Neuronal stem cell (in vitro differentiated cells): ENCODE results near the gene INHBB.

Source experiments
- DNase-seq: peaks from one replicate; pipeline ENCODE4 v3.0.0-alpha.2; 2013; ENCODE audit warnings: low spot score
- H2AFZ ChIP-seq: one replicate; pipeline ENCODE4 v1.6.1; 2013; ENCODE audit warnings: mild to moderate bottlenecking, low read length, inconsistent platforms
- H2AK5ac ChIP-seq: 2 replicates; pipeline ENCODE4 v1.6.1; 2013; ENCODE audit warnings: low read depth, mild to moderate bottlenecking, inconsistent platforms, low read length, moderate library complexity, mixed read lengths
- H2BK120ac ChIP-seq: 2 replicates; pipeline ENCODE4 v1.6.1; 2013; ENCODE audit warnings: low read depth, mild to moderate bottlenecking, inconsistent platforms, low read length, moderate library complexity, mixed read lengths
- H2BK12ac ChIP-seq: one replicate; pipeline ENCODE4 v1.6.1; 2013; ENCODE audit warnings: low read length, inconsistent platforms
- H2BK15ac ChIP-seq: 2 replicates; pipeline ENCODE4 v1.6.1; 2013; ENCODE audit warnings: mild to moderate bottlenecking, low read length, inconsistent platforms, mixed read lengths
- H2BK5ac ChIP-seq: one replicate; pipeline ENCODE4 v1.6.1; 2013; ENCODE audit warnings: inconsistent platforms, mild to moderate bottlenecking, low read length, moderate library complexity
- H3K14ac ChIP-seq: one replicate; pipeline ENCODE4 v1.6.1; 2013; ENCODE audit warnings: low read length, inconsistent platforms
- H3K18ac ChIP-seq: 2 replicates; pipeline ENCODE4 v1.6.1; 2013; ENCODE audit warnings: low read length, inconsistent platforms
- H3K23ac ChIP-seq: 2 replicates; pipeline ENCODE4 v1.6.1; 2013; ENCODE audit warnings: low read depth, mild to moderate bottlenecking, mixed read lengths, low read length, inconsistent platforms; ENCODE audit not compliant: poor library complexity
- H3K27ac ChIP-seq: replicated peaks from 3 replicates; pipeline ENCODE4 v1.5.1; 2013; ENCODE audit warnings: low read length, inconsistent platforms
- H3K27me3 ChIP-seq, 3 experiments: 2 replicates each; pipeline ENCODE4 v1.6.1; 2013; ENCODE audit warnings: low read length in 3 of 3, mild to moderate bottlenecking in 2 of 3, inconsistent platforms in 1 of 3, low read depth in 1 of 3, mixed read lengths in 1 of 3, moderate library complexity in 1 of 3; ENCODE audit not compliant: control insufficient read depth in 3 of 3, insufficient read depth in 3 of 3
- H3K36me3 ChIP-seq, 2 donors: replicated peaks in 1 of 2; 2 replicates each; pipeline ENCODE4 v1.6.1; 2013; ENCODE audit warnings: low read length in 2 of 2; ENCODE audit not compliant: control insufficient read depth in 2 of 2, insufficient read depth in 2 of 2
- H3K4ac ChIP-seq: 2 replicates; pipeline ENCODE4 v1.6.1; 2013; ENCODE audit warnings: inconsistent platforms, mild to moderate bottlenecking, low read length, moderate library complexity
- H3K4me1 ChIP-seq, 2 donors: 1 replicate in 1 of 2; 2 replicates in 1 of 2; pipeline ENCODE4 v1.6.1; 2013; ENCODE audit warnings: low read length in 2 of 2, low read depth in 1 of 2; ENCODE audit not compliant: control insufficient read depth in 2 of 2, insufficient read depth in 1 of 2
- H3K4me2 ChIP-seq: one replicate; pipeline ENCODE4 v1.6.1; 2013; ENCODE audit warnings: mild to moderate bottlenecking, low read length, inconsistent platforms; ENCODE audit not compliant: insufficient read depth, poor library complexity, severe bottlenecking
- H3K4me3 ChIP-seq, 2 donors: 2 replicates each; pipeline ENCODE4 v1.5.1; 2013; ENCODE audit warnings: low read length in 2 of 2, mild to moderate bottlenecking in 2 of 2, inconsistent platforms in 1 of 2, moderate library complexity in 1 of 2
- H3K79me1 ChIP-seq: one replicate; pipeline ENCODE4 v1.6.1; 2013; ENCODE audit warnings: low read depth, mild to moderate bottlenecking, inconsistent platforms, low read length, moderate library complexity
- H3K9ac ChIP-seq: one replicate; pipeline ENCODE4 v1.6.1; 2013; ENCODE audit warnings: mild to moderate bottlenecking, low read depth, low read length, inconsistent platforms; ENCODE audit not compliant: poor library complexity
- H3K9me3 ChIP-seq, 2 donors: replicated peaks in 1 of 2; 2 replicates each; pipeline versions ENCODE3 to v1.6.1; 2013; ENCODE audit warnings: low read length in 2 of 2, mild to moderate bottlenecking in 2 of 2, inconsistent platforms in 1 of 2, low read depth in 1 of 2, mixed read lengths in 1 of 2, moderate library complexity in 1 of 2; ENCODE audit not compliant: control insufficient read depth in 2 of 2, insufficient read depth in 1 of 2
- H4K8ac ChIP-seq: one replicate; pipeline ENCODE4 v1.6.1; 2013; ENCODE audit warnings: low read depth, mild to moderate bottlenecking, inconsistent platforms, low read length, moderate library complexity
- H4K91ac ChIP-seq: one replicate; pipeline ENCODE4 v1.6.1; 2013; ENCODE audit warnings: low read length, low read depth, mild to moderate bottlenecking, inconsistent platforms; ENCODE audit not compliant: poor library complexity
- WGBS, 2 donors: extraction: QIAGEN DNeasy Blood & Tissue Kit; methylation state at CpG; one replicate each; pipeline ENCODE4 v1.1.7; 2013; ENCODE audit warnings: missing lambda C conversion rate in 2 of 2, mixed read lengths in 1 of 2; ENCODE audit not compliant: insufficient read length in 2 of 2, insufficient replicate concordance in 1 of 2; ENCODE audit errors: extremely low coverage in 2 of 2; 5-methylcytosine and 5-hydroxymethylcytosine counted together

Gene INHBB

DNA sequence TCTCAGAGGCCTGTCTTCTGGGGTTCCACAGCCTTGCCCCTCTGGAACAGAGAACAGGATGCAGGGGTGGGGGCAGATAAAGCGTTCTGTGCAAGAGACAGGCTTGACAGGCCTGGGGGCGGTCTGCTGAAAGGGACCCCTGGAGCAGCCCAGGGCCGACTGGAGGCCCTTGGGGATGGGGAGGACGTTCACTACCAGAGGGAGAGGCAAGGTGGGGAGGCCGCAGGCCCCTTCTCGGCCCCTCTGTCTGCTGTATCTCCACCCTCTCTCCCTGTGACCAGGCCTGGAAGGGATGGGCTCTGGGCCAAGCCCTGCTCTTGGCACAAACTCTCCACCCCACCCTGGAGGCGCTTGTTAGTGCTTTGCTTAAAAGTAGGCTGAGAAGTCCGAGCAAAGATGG lies 27.3 kb upstream of the INHBB start:
- no peak overlapping the region for H4K8ac ChIP-seq
- H3K27ac ChIP-seq, result no peak overlapping the region
- no peak overlapping the region for H3K9ac ChIP-seq
- peaks cover 0 to 79% (median 9%) of the 10 kb centered on the region in 3 experiments for H3K27me3 ChIP-seq
- H3K9me3 ChIP-seq, result no peaks in the 10 kb centered on the region
- H3K36me3 ChIP-seq, result no peaks in the 10 kb centered on the region
- no peak overlapping the region for H2BK15ac ChIP-seq
- H3K23ac ChIP-seq, result no peak overlapping the region
- no peak overlapping the region for H2AK5ac ChIP-seq
- H3K18ac ChIP-seq, result no peak overlapping the region
- no peaks in the 10 kb centered on the region for H3K4me1 ChIP-seq
- no peak overlapping the region for H2BK120ac ChIP-seq
- no peaks in the 10 kb centered on the region for H3K79me1 ChIP-seq
- no peak overlapping the region for H2BK5ac ChIP-seq
- WGBS, 2 donors, result no CpG with 5 or more reads among the region's 8 CpGs
- H3K4ac ChIP-seq, result no peak overlapping the region
- H3K14ac ChIP-seq, result no peak overlapping the region
- H2BK12ac ChIP-seq, result no peak overlapping the region
- H3K4me2 ChIP-seq, result no peak overlapping the region
- no peak overlapping the region for H2AFZ ChIP-seq
- DNase-seq, result no peak
- H4K91ac ChIP-seq, result no peak overlapping the region
- no peak overlapping the region for H3K4me3 ChIP-seq

DNA sequence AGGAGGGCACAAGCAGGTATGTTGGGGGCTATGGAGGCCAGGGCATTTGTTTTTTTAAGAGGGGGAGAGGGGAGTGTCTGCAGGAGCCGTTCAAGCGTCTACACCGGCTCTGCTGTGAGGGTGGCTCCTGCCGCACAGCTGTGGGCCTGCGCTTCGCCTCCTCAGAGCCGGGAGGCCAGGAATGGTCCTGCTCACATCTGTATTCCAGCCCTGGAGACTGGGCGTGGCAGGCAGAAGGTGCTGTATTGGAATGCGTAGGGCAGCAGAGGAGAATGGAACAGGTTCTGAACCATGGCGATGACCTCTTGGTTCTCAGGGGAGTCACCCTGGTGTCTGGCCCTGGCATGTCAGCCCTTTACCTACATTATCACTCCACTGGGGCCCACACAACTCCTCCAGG lies 26.8 kb upstream of the INHBB start:
- no peaks in the 10 kb centered on the region for H3K9me3 ChIP-seq
- no peak overlapping the region for H2BK15ac ChIP-seq
- no peaks in the 10 kb centered on the region for H3K36me3 ChIP-seq
- H2AK5ac ChIP-seq, result no peak overlapping the region
- no peak overlapping the region for H3K4me2 ChIP-seq
- H2BK120ac ChIP-seq, result no peak overlapping the region
- no peak overlapping the region for H3K9ac ChIP-seq
- no peak overlapping the region for H3K23ac ChIP-seq
- DNase-seq, result no peak
- WGBS, 2 donors, result no CpG with 5 or more reads among the region's 10 CpGs
- H3K4ac ChIP-seq, result no peak overlapping the region
- H2BK12ac ChIP-seq, result no peak overlapping the region
- H3K18ac ChIP-seq, result no peak overlapping the region
- H4K91ac ChIP-seq, result no peak overlapping the region
- no peaks in the 10 kb centered on the region for H3K4me1 ChIP-seq
- no peak overlapping the region for H2AFZ ChIP-seq
- H3K27me3 ChIP-seq, result peaks cover 0 to 78% (median 4%) of the 10 kb centered on the region in 3 experiments
- H3K27ac ChIP-seq, result no peak overlapping the region
- H3K4me3 ChIP-seq, result no peak overlapping the region
- H2BK5ac ChIP-seq, result no peak overlapping the region
- H4K8ac ChIP-seq, result no peak overlapping the region
- H3K79me1 ChIP-seq, result no peaks in the 10 kb centered on the region
- H3K14ac ChIP-seq, result no peak overlapping the region

DNA sequence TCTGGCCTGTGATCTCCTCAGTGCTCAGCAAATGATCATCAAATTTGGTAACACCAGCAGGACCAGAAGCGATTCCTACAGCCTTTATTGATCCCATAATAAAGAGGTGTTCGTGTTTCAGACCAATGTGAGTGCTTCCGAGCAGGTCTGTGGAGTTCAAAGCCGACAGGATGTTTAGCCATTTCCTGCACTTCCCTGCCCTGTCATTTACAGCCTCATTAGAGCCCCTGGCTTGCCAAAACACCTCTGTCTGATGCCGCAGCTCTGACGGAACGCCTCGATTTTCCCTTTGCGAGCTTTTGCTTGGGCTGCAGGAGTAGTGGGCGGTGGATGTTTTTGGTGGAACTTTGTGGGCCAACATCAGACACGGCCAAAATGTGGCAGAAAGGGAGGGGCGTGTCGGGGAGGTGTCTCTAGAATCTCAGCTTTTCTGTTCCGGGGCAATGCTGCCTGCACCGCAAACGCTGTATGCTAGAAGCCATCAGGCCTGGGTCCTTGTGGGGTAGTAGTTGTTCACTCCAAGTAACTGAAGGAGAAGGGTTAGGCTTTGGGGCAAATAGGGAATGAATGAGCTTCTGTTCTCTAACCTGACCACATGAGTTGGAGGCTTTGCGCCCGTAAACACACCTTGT lies 26.1 kb upstream of the INHBB start:
- no peaks in the 10 kb centered on the region for H3K36me3 ChIP-seq
- H2BK12ac ChIP-seq, result no peak overlapping the region
- no peak overlapping the region for H4K8ac ChIP-seq
- H3K14ac ChIP-seq, result no peak overlapping the region
- H2AK5ac ChIP-seq, result no peak overlapping the region
- no peaks in the 10 kb centered on the region for H3K4me1 ChIP-seq
- DNase-seq, result no peak
- no CpG with 5 or more reads among the region's 18 CpGs for WGBS, 2 donors
- no peak overlapping the region for H3K9ac ChIP-seq
- H2BK5ac ChIP-seq, result no peak overlapping the region
- no peak overlapping the region for H3K4me3 ChIP-seq
- H3K18ac ChIP-seq, result no peak overlapping the region
- no peaks in the 10 kb centered on the region for H3K9me3 ChIP-seq
- no peak overlapping the region for H3K4ac ChIP-seq
- H3K79me1 ChIP-seq, result no peaks in the 10 kb centered on the region
- no peak overlapping the region for H2BK15ac ChIP-seq
- H3K27ac ChIP-seq, result no peak overlapping the region
- no peak overlapping the region for H3K4me2 ChIP-seq
- no peak overlapping the region for H3K23ac ChIP-seq
- H2BK120ac ChIP-seq, result no peak overlapping the region
- no peak overlapping the region for H2AFZ ChIP-seq
- no peak overlapping the region for H4K91ac ChIP-seq
- peaks cover 0 to 72% (median 2%) of the 10 kb centered on the region in 3 experiments for H3K27me3 ChIP-seq

DNA sequence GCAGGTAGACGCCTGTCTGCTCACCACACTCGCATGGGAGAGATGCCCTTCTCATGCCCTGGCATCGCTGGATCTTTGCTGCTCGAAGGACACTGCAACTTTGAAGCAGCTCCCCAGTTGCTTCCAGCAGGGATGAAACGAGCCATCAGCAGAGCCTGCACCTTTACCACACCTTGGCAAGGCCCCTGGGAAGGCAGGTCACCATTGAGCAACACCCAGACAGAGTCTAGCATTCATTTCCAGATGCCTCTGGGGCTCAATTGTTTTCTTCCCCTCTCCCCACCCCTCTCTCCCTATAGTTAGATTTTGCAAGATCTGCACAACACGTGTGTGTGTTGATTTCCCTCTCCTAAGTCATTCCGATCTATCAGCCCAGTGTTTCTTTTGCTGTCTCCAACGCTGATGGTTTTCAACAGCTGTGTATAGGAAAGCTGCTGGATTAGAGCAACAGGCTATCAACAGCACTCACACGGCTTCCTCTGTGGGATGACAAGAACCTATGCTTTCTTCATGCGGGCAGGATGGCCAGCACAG lies 25.6 kb upstream of the INHBB start:
- DNase-seq, result no peak
- H3K27me3 ChIP-seq, result peaks cover 0 to 66% (median under 1%) of the 10 kb centered on the region in 3 experiments
- H3K23ac ChIP-seq, result no peak overlapping the region
- no peaks in the 10 kb centered on the region for H3K9me3 ChIP-seq
- no peak overlapping the region for H3K18ac ChIP-seq
- no peaks in the 10 kb centered on the region for H3K4me1 ChIP-seq
- H2BK120ac ChIP-seq, result no peak overlapping the region
- H3K27ac ChIP-seq, result no peak overlapping the region
- H3K79me1 ChIP-seq, result no peaks in the 10 kb centered on the region
- H2BK15ac ChIP-seq, result no peak overlapping the region
- H3K4ac ChIP-seq, result no peak overlapping the region
- H3K4me2 ChIP-seq, result no peak overlapping the region
- no peak overlapping the region for H4K8ac ChIP-seq
- no peak overlapping the region for H3K4me3 ChIP-seq
- no peak overlapping the region for H4K91ac ChIP-seq
- no CpG with 5 or more reads among the region's 10 CpGs for WGBS, 2 donors
- H3K14ac ChIP-seq, result no peak overlapping the region
- H3K36me3 ChIP-seq, result no peaks in the 10 kb centered on the region
- H2AK5ac ChIP-seq, result no peak overlapping the region
- H3K9ac ChIP-seq, result no peak overlapping the region
- H2BK5ac ChIP-seq, result no peak overlapping the region
- no peak overlapping the region for H2AFZ ChIP-seq
- H2BK12ac ChIP-seq, result no peak overlapping the region
